Motor neuron (in vitro differentiated cells): ENCODE results near the gene ACTR5. TPM values are rescaled to one million over a fixed set of nuclear protein-coding genes. Genes with fewer than 3 reads are reported as not detected.
"Not testable (repeated sequence)": the region's sequence is repeated elsewhere in the genome, so short reads cannot be mapped to it uniquely, and the experiment has no call there.

Experiments used
- ATAC-seq, 8 experiments: fragments of 200-7000 bp; cut with Tn5 transposase; replicated peaks in 6 of 8; 2 replicates each; pipeline ENCODE4 v1.8.0; 2021; ENCODE audit warnings: mild to moderate bottlenecking in 8 of 8, moderate library complexity in 8 of 8
- H3K27ac ChIP-seq, 2 donors: fragments of 250-450 bp; sonication (Bioruptor Pico); 2 replicates each; pipeline ENCODE4 v1.9.0; 2021; ENCODE audit warnings: antibody characterized with exemption in 2 of 2, mild to moderate bottlenecking in 2 of 2, moderate library complexity in 1 of 2
- H3K4me1 ChIP-seq, 2 donors: fragments of 250-450 bp; sonication (Bioruptor Pico); replicated peaks in 1 of 2; 2 replicates each; pipeline ENCODE4 v1.6.1; 2021; ENCODE audit warnings: antibody characterized with exemption in 2 of 2, mild to moderate bottlenecking in 2 of 2, moderate library complexity in 1 of 2
- H3K4me3 ChIP-seq, 5 donors: fragments of 250-450 bp; sonication (Bioruptor Pico); 2 replicates each; pipeline ENCODE4 v1.9.0; 2021; ENCODE audit warnings: antibody characterized with exemption in 5 of 5, mild to moderate bottlenecking in 5 of 5, moderate library complexity in 4 of 5
- WGBS, 10 experiments: fragments of 450-650 bp; shearing (Covaris generic); methylation state at CpG; one replicate each; pipeline ENCODE4 v1.0.0; 2022; 5-methylcytosine and 5-hydroxymethylcytosine counted together
- in situ Hi-C, 9 experiments: fragments of 400-800 bp; cut with MboI; loops; one replicate each; pipeline ENCODE4 v1.15.0; 2021; ENCODE audit warnings: low sequenced_read_pairs in 9 of 9, low pct_unique_long_range_greater_than_20kb in 2 of 9; ENCODE audit not compliant: unreplicated experiment in 9 of 9
- total RNA-seq, 8 experiments: library from RNA; unstranded; fragments of 300-600 nt; gene quantifications; 2 replicates each; pipeline versions ENCODE4 v1.2.3 to v1.2.4, GENCODE V29; 2022

ACTR5 gene
- total RNA-seq, 8 experiments from 2014 or later = 4.3 to 8.0 (median 5.3) TPM

- Histone ChIP-seq H3K27ac (no peak overlapping the region), H3K4me3 (peak overlapping the region; percentile 47 to 58 (median 51)), H3K4me1 (peaks cover 24 to 34% of the 10 kb centered on the region in 2 donors)
- no peak for ATAC-seq
- WGBS, 10 experiments = 14 to 80% (median 25%) methylated on average over 2 to 7 of the region's 18 CpGs; no CpG with 5 or more reads in 5 of the 10 experiments
- in situ Hi-C loops = no loop called here
These were observed 56.6 kb downstream of the ACTR5 start for GRCh38 chr20:38804682-38805501.

- Histone ChIP-seq H3K4me3 (peak within 1 kb of the TSS; percentile 47 to 58 (median 51)), H3K27ac (peak within 1 kb of the TSS in 1 of 2 donors; percentile 47), H3K4me1 (peaks cover 24 to 34% of the 10 kb centered on the region in 2 donors)
- peak; percentile 71 to 83 (median 78) for ATAC-seq
- in situ Hi-C loops = no loop called here
- WGBS, 10 experiments = 8% methylated on average over 2 of the region's 40 CpGs; no CpG with 5 or more reads in 9 of the 10 experiments
These were observed 57.3 kb downstream of the ACTR5 start, which contains the start of gene PPP1R16B for GRCh38 chr20:38805502-38805957. TSS of gene PPP1R16B (plus strand) at chr20:38805697. CDS start at chr20:38835926, 30,229 bp downstream.

GRCh38 chr20:38805958-38806854 is 57.9 kb downstream of the ACTR5 start:
- Histone ChIP-seq H3K4me3 (peak overlapping the region; percentile 47 to 58 (median 51)), H3K4me1 (peaks cover 24 to 34% of the 10 kb centered on the region in 2 donors), H3K27ac (peak overlapping the region in 1 of 2 donors; percentile 47)
- WGBS, 10 experiments = no CpG with 5 or more reads among the region's 81 CpGs
- in situ Hi-C loops = no loop called here
- ATAC-seq = peak; percentile 48 to 69 (median 55)

GRCh38 chr20:38806855-38807655 is 58.8 kb downstream of the ACTR5 start:
- Histone ChIP-seq H3K27ac (peak overlapping the region in 1 of 2 donors; percentile 21), H3K4me3 (peak overlapping the region; percentile 47 to 58 (median 51)), H3K4me1 (peaks cover 24 to 37% of the 10 kb centered on the region in 2 donors)
- in situ Hi-C loops = no loop called here
- WGBS, 10 experiments = 10 to 25% (median 18%) methylated on average over 1 to 15 of the region's 32 CpGs; no CpG with 5 or more reads in 6 of the 10 experiments
- ATAC-seq = peak in 5 of 8 experiments; percentile 3 to 25 (median 10)

- ATAC-seq = no peak
- WGBS, 10 experiments = 11 to 100% (median 63%) methylated on average over 1 to 4 of the region's 6 CpGs; no CpG with 5 or more reads in 2 of the 10 experiments
- Histone ChIP-seq H3K4me1 (peaks cover 23 to 26% of the 10 kb centered on the region in 2 donors), H3K4me3 (no peak overlapping the region), H3K27ac (no peak overlapping the region)
- in situ Hi-C loops = no loop called here
These were observed 61.7 kb downstream of the ACTR5 start for GRCh38 chr20:38809942-38810341.

- H3K27ac ChIP-seq = no peak overlapping the region
- 40 to 83% (median 67%) methylated on average over 1 to 3 of the region's 4 CpGs; no CpG with 5 or more reads in 5 of the 10 experiments for WGBS, 10 experiments
These were observed 62.8 kb downstream of the ACTR5 start for GRCh38 chr20:38810926-38811630.

GRCh38 chr20:38811769-38812168 is 63.5 kb downstream of the ACTR5 start:
- no peak overlapping the region for H3K27ac ChIP-seq
- no peak for ATAC-seq
- peaks cover 19 to 22% of the 10 kb centered on the region in 2 donors for H3K4me1 ChIP-seq
- in situ Hi-C loops = no loop called here
- no peak overlapping the region for H3K4me3 ChIP-seq
- WGBS, 10 experiments = 43 to 100% (median 80%) methylated on average over 1 to 4 of the region's 4 CpGs; no CpG with 5 or more reads in 3 of the 10 experiments

More at GRCh38 chr20:38810926-38811630, 62.8 kb downstream of the ACTR5 start:
- H3K4me3 ChIP-seq = no peak overlapping the region
- peaks cover 19 to 22% of the 10 kb centered on the region in 2 donors for H3K4me1 ChIP-seq
- no peak for ATAC-seq
- in situ Hi-C loops = no loop called here

- H3K27ac ChIP-seq = no peak overlapping the region
- WGBS, 10 experiments = 3 to 100% (median 78%) methylated on average over 2 to 4 of the region's 5 CpGs; no CpG with 5 or more reads in 3 of the 10 experiments
- no peak for ATAC-seq
- peaks cover 16 to 19% of the 10 kb centered on the region in 2 donors for H3K4me1 ChIP-seq
- in situ Hi-C loops = no loop called here
- H3K4me3 ChIP-seq = no peak overlapping the region
These were observed 63.9 kb downstream of the ACTR5 start for GRCh38 chr20:38812182-38812581.

GRCh38 chr20:38812709-38813573 is 64.7 kb downstream of the ACTR5 start:
- Histone ChIP-seq H3K27ac (no peak overlapping the region), H3K4me3 (no peak overlapping the region), H3K4me1 (peaks cover 12 to 15% of the 10 kb centered on the region in 2 donors)
- WGBS, 10 experiments = 0 to 100% (median 80%) methylated on average over 1 to 3 of the region's 4 CpGs; no CpG with 5 or more reads in 5 of the 10 experiments
- in situ Hi-C loops = no loop called here
- peak in 3 of 8 experiments; percentile 67 to 93 (median 83) for ATAC-seq

- peaks cover 12 to 13% of the 10 kb centered on the region in 2 donors for H3K4me1 ChIP-seq
- in situ Hi-C loops, H3K4me3 ChIP-seq, H3K27ac ChIP-seq, ATAC-seq: not testable (repeated sequence)
- WGBS, 10 experiments = 33 to 100% (median 91%) methylated on average over 1 to 5 of the region's 6 CpGs; no CpG with 5 or more reads in 4 of the 10 experiments
These were observed 65.3 kb downstream of the ACTR5 start for GRCh38 chr20:38813574-38813962.

- no peak overlapping the region for H3K27ac ChIP-seq
- in situ Hi-C loops = no loop called here
- peaks cover 2 to 4% of the 10 kb centered on the region in 2 donors for H3K4me1 ChIP-seq
- H3K4me3 ChIP-seq = no peak overlapping the region
- ATAC-seq = peak in 2 of 8 experiments; percentile 17 to 79
These were observed 67.2 kb downstream of the ACTR5 start for GRCh38 chr20:38815446-38815845.
